GM19043 (cell line): ENCODE data around the gene PPARG.

Experiments used
- ATAC-seq: cut with Tn5 transposase; IDR thresholded peaks from one replicate; pipeline ENCODE4 v1.9.1; 2021; ENCODE audit warnings: low read depth; ENCODE audit not compliant: unreplicated experiment

Gene PPARG

DNA sequence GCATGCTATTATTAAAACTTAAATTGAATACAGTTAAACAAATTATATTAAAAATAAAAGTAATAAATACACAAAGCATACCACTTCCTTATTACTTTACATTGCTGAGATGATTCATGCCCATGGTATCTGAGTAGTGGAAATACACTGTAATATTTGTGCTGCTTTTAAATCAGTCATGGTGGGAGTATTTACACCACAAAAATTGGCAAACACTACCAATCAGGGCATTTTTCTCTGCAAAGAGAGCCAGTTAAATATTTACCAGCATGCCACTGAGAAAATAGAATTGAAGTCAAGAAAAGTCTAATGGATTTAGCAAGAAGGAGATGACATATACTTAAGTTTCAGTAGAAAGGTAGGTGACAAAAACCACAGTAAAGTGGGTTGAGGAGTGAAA, 19.6 kb downstream of the PPARG start:
- no peak for ATAC-seq

GRCh38 chr3:12309716-12310115, 20.8 kb downstream of the PPARG start:
- ATAC-seq: no peak

GRCh38 chr3:12312010-12312409, 23.1 kb downstream of the PPARG start:
- no peak for ATAC-seq

DNA sequence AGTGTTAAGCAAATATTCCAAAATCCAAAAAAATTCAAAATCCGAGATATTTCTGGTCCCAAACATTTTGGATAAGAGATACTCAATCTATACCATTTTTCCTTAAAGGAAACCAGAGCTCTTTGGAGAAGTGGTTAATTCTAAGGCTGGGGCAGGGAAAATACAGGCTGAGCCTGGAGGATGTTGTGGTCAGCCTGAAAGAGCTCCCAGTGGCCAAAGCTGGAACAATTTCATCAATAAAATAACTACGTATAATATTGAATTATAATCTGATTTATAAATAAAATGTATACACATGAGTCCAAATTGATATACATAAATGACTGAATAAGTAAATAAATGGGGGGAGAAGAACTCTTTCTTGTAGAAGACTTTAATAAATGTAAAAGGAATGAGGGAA, 24.6 kb downstream of the PPARG start:
- ATAC-seq: no peak

- ATAC-seq: no peak
Measured at GRCh38 chr3:12316253-12316652, 27.4 kb downstream of the PPARG start.

DNA sequence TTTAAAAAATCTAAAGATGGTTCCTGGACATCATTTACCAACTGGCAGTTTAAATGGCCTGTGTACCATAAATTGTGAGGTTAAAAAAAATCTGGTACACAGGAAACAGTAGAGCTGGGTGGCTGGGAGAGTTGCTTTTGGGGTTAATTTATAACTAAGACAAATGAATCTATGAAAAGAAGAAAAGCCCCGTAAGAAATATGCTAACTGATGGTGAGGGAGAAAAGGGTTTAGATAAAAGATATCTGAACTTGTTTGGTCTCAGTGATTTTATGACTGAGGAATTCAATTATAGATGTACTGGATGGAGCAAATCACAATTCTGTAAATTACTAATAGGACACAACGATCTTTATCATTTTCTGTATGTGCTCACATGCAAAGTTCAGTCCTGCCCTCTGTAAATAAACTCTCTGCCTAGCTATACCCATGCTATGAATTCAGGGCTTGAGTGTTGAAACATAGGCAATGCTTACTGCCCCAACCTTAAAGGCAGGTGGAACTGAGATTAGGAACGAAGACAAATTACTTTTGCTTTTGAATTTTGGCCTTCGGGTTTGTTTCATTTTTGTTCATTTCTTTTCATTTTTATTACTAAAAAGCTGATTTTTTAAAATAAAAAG, 28.0 kb downstream of the PPARG start:
- peak; percentile 81 for ATAC-seq

DNA sequence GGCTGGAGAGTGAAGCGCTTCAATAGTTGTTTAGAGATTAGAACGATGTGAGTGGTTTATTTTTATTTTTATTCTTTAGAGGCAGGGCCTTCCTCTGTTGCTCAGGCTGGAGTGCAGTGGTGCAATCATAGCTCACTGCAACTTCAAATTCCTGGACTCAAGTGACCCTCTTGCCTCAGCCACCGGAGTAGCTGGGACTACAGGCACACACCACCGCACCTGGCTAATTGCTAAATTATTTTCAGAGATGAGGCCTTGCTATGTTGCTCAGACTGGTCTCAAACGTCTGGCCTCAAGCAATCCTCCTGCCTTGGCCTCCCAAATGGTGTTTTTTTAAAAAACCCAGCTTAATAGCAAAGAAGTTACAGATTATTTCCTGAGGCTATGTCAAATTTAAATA, 29.0 kb downstream of the PPARG start:
- ATAC-seq: no peak

DNA sequence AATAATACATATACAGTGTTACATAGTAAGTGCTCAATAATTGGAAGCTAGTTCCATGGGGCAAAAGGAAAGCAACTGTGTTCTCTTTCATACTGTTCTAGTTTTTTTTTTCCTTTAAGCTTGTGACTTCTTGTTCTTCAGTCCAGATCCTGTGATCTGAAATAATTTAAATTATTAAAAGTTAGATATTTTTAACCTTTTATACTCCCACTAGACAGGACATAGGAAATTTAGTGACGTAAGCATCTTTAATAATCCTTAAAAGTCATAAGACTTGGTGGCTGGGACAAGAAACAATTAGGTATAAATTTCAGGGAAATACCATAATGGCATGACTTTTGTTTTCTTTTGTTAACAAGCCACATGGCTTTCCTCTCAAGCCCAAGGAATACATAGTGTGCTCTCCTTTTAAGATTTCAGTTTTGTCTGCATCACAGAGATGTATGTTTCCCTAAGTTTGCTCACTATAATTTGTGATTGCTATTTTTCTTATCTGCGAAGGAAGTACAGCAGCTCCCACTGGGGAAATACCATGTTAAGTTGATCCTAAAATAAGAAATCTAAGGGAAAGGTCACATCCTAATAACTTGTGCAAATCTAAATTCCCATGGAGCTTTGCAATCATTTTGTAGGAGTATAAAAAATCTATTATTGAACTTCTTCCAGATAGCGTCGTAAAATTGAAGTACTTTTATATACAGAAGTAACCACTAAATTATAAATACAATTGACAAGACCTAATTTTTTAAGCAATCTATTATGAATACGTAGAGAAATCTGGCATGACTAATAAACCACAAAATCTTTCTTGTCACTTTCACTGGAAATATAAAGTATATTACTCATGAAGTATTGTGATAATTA, 30.1 kb downstream of the PPARG start:
- ATAC-seq: no peak

DNA sequence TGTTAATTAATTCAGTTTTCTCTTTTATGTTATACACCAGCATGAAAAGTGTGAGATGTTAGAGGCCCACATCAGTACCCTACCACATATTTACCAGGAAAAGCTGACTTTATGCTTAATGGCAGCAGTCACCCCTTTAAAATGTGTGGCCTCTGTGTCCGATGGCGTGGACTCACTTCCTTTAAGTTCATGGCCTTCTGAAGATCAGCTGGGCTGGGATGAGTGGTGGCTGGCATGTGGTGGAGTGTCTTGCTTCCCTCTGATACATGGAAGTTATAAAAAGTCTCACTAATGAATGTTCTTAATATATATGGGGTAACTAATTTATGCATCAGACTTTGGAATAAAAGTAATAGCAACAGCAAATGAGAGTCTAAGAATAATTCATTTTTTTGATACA, 32.1 kb downstream of the PPARG start:
- ATAC-seq: no peak

GRCh38 chr3:12323237-12323636, 34.4 kb downstream of the PPARG start:
- ATAC-seq: no peak

- no peak for ATAC-seq
Measured at GRCh38 chr3:12325586-12326515, 37.0 kb downstream of the PPARG start.

- no peak for ATAC-seq
Measured at GRCh38 chr3:12327021-12327420, 38.2 kb downstream of the PPARG start.

GRCh38 chr3:12328132-12328836, 39.4 kb downstream of the PPARG start:
- ATAC-seq: no peak

- no peak for ATAC-seq
Measured at GRCh38 chr3:12328837-12329462, 40.1 kb downstream of the PPARG start.

- ATAC-seq: no peak
Measured at GRCh38 chr3:12334786-12335185, 45.9 kb downstream of the PPARG start.

GRCh38 chr3:12335421-12335820, 46.6 kb downstream of the PPARG start:
- no peak for ATAC-seq

DNA sequence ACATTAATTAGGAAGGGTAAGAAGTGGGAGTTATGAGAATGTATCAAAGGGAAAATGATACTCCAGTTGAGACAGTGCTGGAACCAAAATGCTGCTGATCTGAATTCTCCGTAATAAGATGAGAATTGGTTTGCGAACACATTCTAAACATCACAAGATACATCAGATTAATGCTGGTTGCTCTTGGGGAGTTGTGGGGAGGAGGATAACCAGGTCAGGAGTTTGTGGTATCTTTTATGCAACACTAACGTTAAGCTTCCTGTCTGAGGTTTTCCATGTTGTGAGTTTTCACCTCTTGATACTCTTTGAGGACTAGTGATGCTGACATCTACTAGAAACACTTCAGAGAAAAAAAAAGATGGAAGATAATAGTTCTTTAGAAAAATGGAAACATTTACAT, 47.2 kb downstream of the PPARG start:
- ATAC-seq: no peak

GRCh38 chr3:12338595-12339546, 50.0 kb downstream of the PPARG start:
- ATAC-seq: no peak
